ENCODE results near the gene NIP7. TPM values are rescaled to one million over a fixed set of nuclear protein-coding genes. Genes with fewer than 3 reads are reported as not detected.

The NIP7 gene
- total RNA-seq, 4 donors from 2014 or later = 1.8 to 17.3 (median 8.9) TPM

DNA sequence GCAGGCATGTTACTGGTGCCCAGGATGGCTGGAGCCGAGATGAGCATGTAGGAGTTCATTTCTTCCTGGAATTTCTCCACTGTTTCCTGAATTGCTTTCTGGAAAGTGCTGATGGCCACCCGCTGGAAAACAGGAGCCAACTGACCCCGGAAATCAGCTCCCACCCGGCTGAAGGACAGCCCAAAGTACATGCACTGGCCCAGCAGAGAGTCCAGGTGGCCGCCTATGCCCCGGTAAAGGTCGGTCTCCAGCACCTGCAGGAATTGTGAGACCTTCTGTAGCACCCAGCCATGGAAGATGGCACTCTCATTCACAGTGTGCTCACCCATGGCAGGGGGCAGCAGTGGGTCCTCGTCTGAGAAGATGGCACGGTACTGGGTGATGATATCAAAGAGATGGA, 4.9 kb upstream of the NIP7 start:
- Histone ChIP-seq H3K27ac (no peak overlapping the region), H3K27me3 (no peaks in the 10 kb centered on the region), H3K36me3 (peaks cover 0 to 26% (median 12%) of the 10 kb centered on the region in 4 donors), H3K4me1 (peaks cover 8 to 26% (median 20%) of the 10 kb centered on the region in 4 donors), H3K4me3 (no peak overlapping the region), H3K9me3 (no peaks in the 10 kb centered on the region)
- TF ChIP-seq POLR2A (IDR thresholded peaks at IDR 0.05) (no peak), CTCF (IDR thresholded peaks at IDR 0.05) (no peak), EP300 (IDR thresholded peaks at IDR 0.05; ENCODE audit: low read depth) (no peak), POLR2AphosphoS5 (IDR thresholded peaks at IDR 0.05) (no peak)
- no peak for DNase-seq
- intact Hi-C loops (cut with DNase I; ENCODE audit: low total_unique reads) (no loop called here), in situ Hi-C loops (cut with MboI; ENCODE audit: low pct_ligation_motif_present in 1 of 4, low pct_unique_long_range_greater_than_20kb in 1 of 4, low sequenced_read_pairs in 3 of 4) (no loop called here)
- WGBS, 2 donors (ENCODE audit: low coverage in 1 of 2) = 90% methylated on average over 9 of the region's 9 CpGs; no CpG with 5 or more reads in 1 of the 2 donors

- no peaks in the 10 kb centered on the region for H3K9me3 ChIP-seq
- DNase-seq = no peak
- peak overlapping the region; percentile 89 to 95 (median 92) for H3K27ac ChIP-seq
- H3K36me3 ChIP-seq = peaks cover 0 to 28% (median 12%) of the 10 kb centered on the region in 4 donors
- WGBS, 2 donors (ENCODE audit: low coverage in 1 of 2) = 15 to 22% methylated on average over 26 to 46 of the region's 46 CpGs
- H3K4me1 ChIP-seq = peaks cover 17 to 28% (median 21%) of the 10 kb centered on the region in 4 donors
- no peak for TF ChIP-seq CTCF (IDR thresholded peaks at IDR 0.05)
- no peaks in the 10 kb centered on the region for H3K27me3 ChIP-seq
- intact Hi-C loops (cut with DNase I; ENCODE audit: low total_unique reads) (no loop called here), in situ Hi-C loops (cut with MboI; ENCODE audit: low pct_ligation_motif_present in 1 of 4, low pct_unique_long_range_greater_than_20kb in 1 of 4, low sequenced_read_pairs in 3 of 4) (no loop called here)
- H3K4me3 ChIP-seq = peak overlapping the region; percentile 67 to 91 (median 86)
Measured at GRCh38 chr16:69338557-69339288, 849 bp upstream of the NIP7 start.

DNA sequence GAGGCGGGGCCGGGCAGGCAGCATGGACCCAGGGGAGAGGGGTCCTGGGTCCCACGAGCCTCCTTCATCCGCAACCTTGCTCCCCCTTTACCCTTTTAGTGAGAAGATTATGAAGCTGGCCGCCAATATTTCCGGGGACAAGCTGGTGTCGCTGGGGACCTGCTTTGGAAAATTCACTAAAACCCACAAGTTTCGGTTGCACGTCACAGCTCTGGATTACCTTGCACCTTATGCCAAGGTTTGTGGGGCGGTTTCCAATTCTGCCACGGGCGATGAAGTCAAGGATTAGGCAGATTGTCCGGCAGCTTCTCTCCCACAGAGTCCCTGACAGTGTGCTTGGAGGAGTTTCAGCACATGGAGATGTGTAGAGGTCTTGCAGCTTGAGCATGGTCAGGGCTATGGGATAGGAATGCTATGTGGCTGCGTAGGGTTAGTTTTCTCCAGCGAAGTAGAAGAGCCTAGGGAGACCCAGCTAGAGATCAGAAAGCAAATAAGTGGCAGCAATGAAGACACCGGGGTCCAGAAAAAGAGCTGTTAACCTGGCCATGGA, 598 bp downstream of the NIP7 start:
- no peak for TF ChIP-seq POLR2A (IDR thresholded peaks at IDR 0.05)
- no peak for TF ChIP-seq POLR2AphosphoS5 (IDR thresholded peaks at IDR 0.05)
- TF ChIP-seq EP300 (IDR thresholded peaks at IDR 0.05; ENCODE audit: low read depth) = no peak
- no peak for TF ChIP-seq CTCF (IDR thresholded peaks at IDR 0.05)
- no peaks in the 10 kb centered on the region for H3K9me3 ChIP-seq
- H3K4me3 ChIP-seq = peak overlapping the region; percentile 63 to 91 (median 75)
- no peak for DNase-seq
- WGBS, 2 donors (ENCODE audit: low coverage in 1 of 2) = 6 to 13% methylated on average over 5 to 16 of the region's 16 CpGs
- peaks cover 0 to 13% (median 5%) of the 10 kb centered on the region in 4 donors for H3K36me3 ChIP-seq
- intact Hi-C loops (cut with DNase I; ENCODE audit: low total_unique reads) = no loop called here
- H3K27ac ChIP-seq = peak overlapping the region; percentile 89 to 95 (median 92)
- in situ Hi-C loops (cut with MboI; ENCODE audit: low pct_ligation_motif_present in 1 of 4, low pct_unique_long_range_greater_than_20kb in 1 of 4, low sequenced_read_pairs in 3 of 4) = no loop called here
- H3K27me3 ChIP-seq = no peaks in the 10 kb centered on the region
- peaks cover 17 to 28% (median 21%) of the 10 kb centered on the region in 4 donors for H3K4me1 ChIP-seq

DNA sequence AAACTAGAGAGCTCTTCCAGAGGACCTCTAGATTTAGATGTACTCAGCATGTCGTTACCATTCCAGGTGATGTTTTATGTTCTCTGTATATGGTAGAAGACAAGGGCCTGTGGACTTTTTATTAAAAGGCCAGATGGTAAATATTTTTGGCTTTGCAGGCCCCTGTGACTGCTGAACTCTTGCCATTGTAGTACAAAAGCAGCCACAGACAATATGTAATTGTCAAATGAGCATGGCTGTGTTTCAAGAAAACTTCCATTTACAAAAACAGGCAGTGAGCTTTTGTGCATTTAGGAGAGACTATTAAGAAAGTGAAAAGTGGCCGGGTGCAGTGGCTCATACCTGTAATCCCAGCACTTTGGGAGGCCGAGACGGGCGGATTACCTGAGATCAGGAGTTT, 4.6 kb downstream of the NIP7 start:
- Histone ChIP-seq H3K4me1 (peaks cover 9 to 13% (median 10%) of the 10 kb centered on the region in 4 donors), H3K36me3 (peaks cover 0 to 10% (median under 1%) of the 10 kb centered on the region in 4 donors), H3K4me3 (no peak overlapping the region), H3K27ac (no peak overlapping the region), H3K9me3 (no peaks in the 10 kb centered on the region), H3K27me3 (no peaks in the 10 kb centered on the region)
- in situ Hi-C loops (cut with MboI; ENCODE audit: low pct_ligation_motif_present in 1 of 4, low pct_unique_long_range_greater_than_20kb in 1 of 4, low sequenced_read_pairs in 3 of 4) = no loop called here
- TF ChIP-seq POLR2AphosphoS5 (IDR thresholded peaks at IDR 0.05) (no peak), EP300 (IDR thresholded peaks at IDR 0.05; ENCODE audit: low read depth) (no peak), POLR2A (IDR thresholded peaks at IDR 0.05) (no peak), CTCF (IDR thresholded peaks at IDR 0.05) (no peak)
- DNase-seq = no peak
- intact Hi-C loops (cut with DNase I; ENCODE audit: low total_unique reads) = no loop called here
- 90 to 100% methylated on average over 1 to 5 of the region's 5 CpGs for WGBS, 2 donors (ENCODE audit: low coverage in 1 of 2)
